ENCODE data around the gene CLDN15. TPM values are rescaled to one million over a fixed set of nuclear protein-coding genes. Genes with fewer than 3 reads are reported as not detected.
"Not testable (repeated sequence)": the region's sequence is repeated elsewhere in the genome, so short reads cannot be mapped to it uniquely, and the experiment has no call there.

CLDN15 gene
- total RNA-seq, 2 experiments from 2014 or later, result 17.8 to 31.9 TPM

- H3K9me3 ChIP-seq (ENCODE audit: low read length), result no peaks in the 10 kb centered on the region
- no peaks in the 10 kb centered on the region for H3K79me2 ChIP-seq (ENCODE audit: insufficient read depth, low read depth, low read length)
- ChIA-PET CTCF (ENCODE audit: unreplicated experiment) (interaction anchor here (0.5 kb wide), 1 partner anchor 181 kb away, joined by 4 read pairs; no protein-coding TSS in a partner anchor), POLR2A (no interaction called here)
- no peak overlapping the region for H3K4me3 ChIP-seq (ENCODE audit: low read depth, low read length, poor library complexity, severe bottlenecking)
- BruUV-seq (replicated peaks), result no TSS peak
- no peaks in the 10 kb centered on the region for H3K36me3 ChIP-seq (ENCODE audit: insufficient read depth, low read length)
- no peak for DNase-seq (ENCODE audit: low spot score)
- H3K9me2 ChIP-seq (ENCODE audit: insufficient read depth, low read length), result no peaks in the 10 kb centered on the region
- H2AFZ ChIP-seq (ENCODE audit: low read length), result no peak overlapping the region
- TF ChIP-seq EZH2phosphoT487 (IDR thresholded peaks at IDR 0.05; ENCODE audit: borderline replicate concordance, low read depth, low read length) (no peak), CTCF (conservative IDR thresholded peaks at IDR 0.05; ENCODE audit: low read length) (no peak)
- H3K4me2 ChIP-seq (ENCODE audit: low read length), result no peak overlapping the region
- peaks cover 24% of the 10 kb centered on the region for H3K4me1 ChIP-seq (ENCODE audit: insufficient read depth, low read length, poor library complexity, severe bottlenecking)
- H3K27ac ChIP-seq (ENCODE audit: low read depth, low read length, poor library complexity, severe bottlenecking), result no peak overlapping the region
- no peaks in the 10 kb centered on the region for H4K20me1 ChIP-seq (ENCODE audit: insufficient read depth, low read length)
- intact Hi-C loops (cut with micrococcal nuclease; ENCODE audit: unreplicated experiment), result no loop called here
These were observed 47.6 kb upstream of the CLDN15 start for GRCh38 chr7:101285171-101285570.

GRCh38 chr7:101280912-101281311 lies 43.3 kb upstream of the CLDN15 start:
- CTCF ChIA-PET (ENCODE audit: unreplicated experiment); H3K36me3 ChIP-seq (ENCODE audit: insufficient read depth, low read length); H3K27ac ChIP-seq (ENCODE audit: low read depth, low read length, poor library complexity, severe bottlenecking); H4K20me1 ChIP-seq (ENCODE audit: insufficient read depth, low read length); H3K79me2 ChIP-seq (ENCODE audit: insufficient read depth, low read depth, low read length); H3K9me2 ChIP-seq (ENCODE audit: insufficient read depth, low read length); H2AFZ ChIP-seq (ENCODE audit: low read length); H3K9me3 ChIP-seq (ENCODE audit: low read length); POLR2A ChIA-PET; H3K4me1 ChIP-seq (ENCODE audit: insufficient read depth, low read length, poor library complexity, severe bottlenecking); H3K4me3 ChIP-seq (ENCODE audit: low read depth, low read length, poor library complexity, severe bottlenecking); DNase-seq (ENCODE audit: low spot score); BruUV-seq (replicated peaks); H3K4me2 ChIP-seq (ENCODE audit: low read length): not testable (repeated sequence)
- intact Hi-C loops (cut with micrococcal nuclease; ENCODE audit: unreplicated experiment), result loop anchor here (5.0 kb wide), 1 partner anchor 39 kb away; no protein-coding TSS in a partner anchor

GRCh38 chr7:101278461-101279292 lies 41.1 kb upstream of the CLDN15 start:
- Histone ChIP-seq H4K20me1 (ENCODE audit: insufficient read depth, low read length) (no peaks in the 10 kb centered on the region), H3K27ac (ENCODE audit: low read depth, low read length, poor library complexity, severe bottlenecking) (no peak overlapping the region), H2AFZ (ENCODE audit: low read length) (no peak overlapping the region), H3K9me2 (ENCODE audit: insufficient read depth, low read length) (no peaks in the 10 kb centered on the region), H3K36me3 (ENCODE audit: insufficient read depth, low read length) (no peaks in the 10 kb centered on the region), H3K4me3 (ENCODE audit: low read depth, low read length, poor library complexity, severe bottlenecking) (no peak overlapping the region), H3K9me3 (ENCODE audit: low read length) (no peaks in the 10 kb centered on the region), H3K4me1 (ENCODE audit: insufficient read depth, low read length, poor library complexity, severe bottlenecking) (peaks cover 6% of the 10 kb centered on the region), H3K79me2 (ENCODE audit: insufficient read depth, low read depth, low read length) (no peaks in the 10 kb centered on the region), H3K4me2 (ENCODE audit: low read length) (no peak overlapping the region)
- POLR2A ChIA-PET, result interaction anchor here (1.1 kb wide), 1 partner anchor 12 kb away, joined by 4 read pairs; no protein-coding TSS in a partner anchor
- intact Hi-C loops (cut with micrococcal nuclease; ENCODE audit: unreplicated experiment), result no loop called here
- DNase-seq (ENCODE audit: low spot score), result no peak
- CTCF ChIA-PET (ENCODE audit: unreplicated experiment), result no interaction called here
- BruUV-seq (replicated peaks), result no TSS peak
- TF ChIP-seq CTCF (conservative IDR thresholded peaks at IDR 0.05; ENCODE audit: low read length), result no peak

Measured in OCI-LY7 (cell line).